NCI-H146 (cell line): Measurements from ENCODE around the gene CTAG1B.
"Not testable (repeated sequence)": the region's sequence is repeated elsewhere in the genome, so short reads cannot be mapped to it uniquely, and the experiment has no call there.

Experiments used
- DNase-seq: peaks from one replicate; lab custom pipeline; 2025; lab: John Stamatoyannopoulos, UW

The CTAG1B gene

DNA sequence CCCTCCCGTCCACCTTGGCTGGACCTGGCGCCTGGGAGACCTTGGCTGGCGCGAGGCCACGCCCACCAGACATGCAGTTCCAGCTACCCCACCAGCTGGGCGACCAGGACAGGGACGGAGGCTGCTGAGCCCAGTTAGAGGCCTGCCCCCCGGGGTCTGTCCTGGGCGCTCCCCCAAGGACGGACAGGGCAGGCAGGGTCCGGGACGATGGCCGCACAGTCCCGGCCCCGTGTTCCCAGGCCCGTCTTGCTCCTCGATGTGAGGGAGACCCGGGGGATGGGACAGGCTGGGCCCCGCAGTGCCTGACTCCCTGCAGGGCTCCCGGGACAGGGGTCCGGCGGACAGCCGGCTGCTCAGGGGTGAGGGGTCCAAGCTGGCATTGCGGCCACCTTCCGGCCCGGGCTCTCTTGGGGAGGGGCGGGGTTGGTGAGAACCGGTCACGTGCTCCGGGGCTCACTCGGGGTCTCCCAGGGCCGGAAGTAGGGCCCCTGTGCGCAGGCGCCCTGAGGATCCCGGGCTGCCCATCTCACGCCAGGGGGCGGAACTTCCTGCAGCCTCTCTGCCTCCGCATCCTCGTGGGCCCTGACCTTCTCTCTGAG is 34.4 kb downstream of the CTAG1B start, which contains the start of gene CTAG1A:
TSS of gene CTAG1A (plus strand) at position 549 of the 599 bp plus-strand sequence. CDS start 74 bp downstream, outside the sequence.
- DNase-seq = not testable (repeated sequence)

DNA sequence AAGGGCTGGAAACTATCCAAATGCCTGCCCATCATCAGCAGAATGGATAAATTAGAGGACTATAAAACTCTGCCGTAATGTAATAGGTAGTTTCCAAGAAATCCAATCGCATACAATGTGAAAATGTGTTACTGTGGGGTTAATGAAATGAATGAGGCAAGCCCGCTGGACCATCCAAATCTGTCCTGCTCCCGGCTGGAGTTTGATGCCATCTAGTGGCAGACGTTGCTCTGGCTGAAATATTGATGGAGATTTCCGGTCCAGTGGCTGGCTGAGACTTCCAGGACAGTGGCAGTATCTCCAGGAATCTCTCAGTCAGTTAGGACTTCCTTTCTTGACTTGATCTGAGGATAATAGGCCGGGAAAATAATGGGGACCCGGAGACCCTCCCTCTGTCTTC is 36.1 kb downstream of the CTAG1B start:
- DNase-seq = not testable (repeated sequence)

DNA sequence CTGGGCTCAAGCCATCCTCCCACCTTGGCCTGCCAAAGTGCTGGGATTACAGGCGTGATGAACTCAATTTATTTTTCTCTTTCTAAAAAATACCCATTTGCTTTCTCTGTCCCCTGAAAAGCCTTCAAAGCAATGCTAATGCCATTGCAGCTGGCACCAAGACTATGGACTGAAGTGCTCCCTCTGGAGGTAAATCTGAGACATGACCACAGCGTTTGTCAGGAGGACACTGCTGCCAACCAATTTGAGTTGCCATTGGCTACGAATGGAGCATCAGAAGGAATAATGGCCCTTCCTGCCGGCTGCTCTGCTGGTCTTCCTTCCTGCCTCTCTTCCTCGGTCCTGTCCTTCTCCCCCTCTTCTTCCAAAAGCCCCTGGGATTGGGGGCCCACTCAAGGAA is 44.0 kb downstream of the CTAG1B start:
- not testable (repeated sequence) for DNase-seq

DNA sequence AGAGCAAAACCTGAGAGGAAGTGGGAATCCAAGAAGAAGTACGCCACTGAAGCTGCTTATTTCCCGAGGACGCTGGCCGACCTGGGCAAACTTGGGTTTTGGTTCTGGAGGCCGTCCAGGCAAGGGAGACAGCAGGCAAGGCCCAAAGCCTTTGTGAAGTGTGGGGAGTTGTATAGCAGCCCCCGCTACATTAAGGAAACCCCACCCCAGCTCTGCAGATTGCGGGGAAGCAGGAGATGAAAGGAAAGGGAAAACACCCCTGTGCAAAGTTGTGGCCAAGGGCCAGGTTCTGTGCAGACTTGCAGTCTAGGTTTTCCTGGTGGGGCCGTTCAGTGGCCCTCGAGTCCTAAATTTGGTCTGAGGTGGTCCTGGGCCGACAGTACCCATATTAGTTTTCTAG is 46.0 kb downstream of the CTAG1B start:
- not testable (repeated sequence) for DNase-seq

DNA sequence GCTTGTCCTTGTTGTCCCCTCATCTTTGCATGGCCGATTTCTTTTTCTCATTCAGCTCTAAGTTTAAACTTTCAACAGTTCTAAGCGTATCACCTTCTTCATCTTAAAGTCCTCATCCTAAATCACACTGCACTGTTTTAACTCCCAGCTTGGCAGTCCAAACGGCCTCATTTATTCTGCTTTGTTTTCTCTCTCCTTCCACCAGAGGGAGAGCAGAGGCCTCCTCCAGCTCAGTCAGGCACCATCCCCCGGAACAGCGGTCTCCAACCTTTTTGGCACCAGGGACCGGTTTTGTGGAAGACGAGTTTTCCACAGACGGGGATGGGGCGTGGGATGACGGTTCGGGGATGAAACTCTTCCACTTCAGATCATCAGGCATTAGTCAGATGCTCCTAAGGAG is 48.7 kb downstream of the CTAG1B start:
- not testable (repeated sequence) for DNase-seq
